GM19035 (cell line): ENCODE measurements around the gene SLC37A1.

ENCODE experiments used
- ATAC-seq: cut with Tn5 transposase; IDR thresholded peaks from one replicate; pipeline ENCODE4 v1.9.1; 2021; ENCODE audit not compliant: unreplicated experiment

The SLC37A1 gene

DNA sequence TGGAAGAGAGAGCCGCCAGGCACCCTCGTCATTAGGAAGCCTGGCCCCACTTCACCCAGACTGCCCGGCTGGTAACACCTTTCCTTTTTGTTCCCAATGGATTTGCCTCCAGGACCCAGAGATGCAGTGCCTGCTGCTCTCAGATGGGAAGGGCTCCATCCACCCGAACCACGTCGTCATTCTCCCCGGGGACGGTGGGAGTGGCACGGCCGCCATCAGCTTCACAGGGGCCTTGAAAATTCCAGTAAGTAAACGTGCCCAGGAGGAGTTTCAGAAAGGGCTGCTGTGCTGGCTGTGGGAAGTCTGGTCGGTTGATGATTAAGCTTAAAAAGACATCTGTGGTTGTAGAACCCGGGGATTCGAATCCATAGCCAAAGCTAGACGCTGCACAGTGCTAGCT is 45.2 kb downstream of the SLC37A1 start:
- ATAC-seq, result no peak

GRCh38 chr21:42559326-42559725 is 45.7 kb downstream of the SLC37A1 start:
- no peak for ATAC-seq

DNA sequence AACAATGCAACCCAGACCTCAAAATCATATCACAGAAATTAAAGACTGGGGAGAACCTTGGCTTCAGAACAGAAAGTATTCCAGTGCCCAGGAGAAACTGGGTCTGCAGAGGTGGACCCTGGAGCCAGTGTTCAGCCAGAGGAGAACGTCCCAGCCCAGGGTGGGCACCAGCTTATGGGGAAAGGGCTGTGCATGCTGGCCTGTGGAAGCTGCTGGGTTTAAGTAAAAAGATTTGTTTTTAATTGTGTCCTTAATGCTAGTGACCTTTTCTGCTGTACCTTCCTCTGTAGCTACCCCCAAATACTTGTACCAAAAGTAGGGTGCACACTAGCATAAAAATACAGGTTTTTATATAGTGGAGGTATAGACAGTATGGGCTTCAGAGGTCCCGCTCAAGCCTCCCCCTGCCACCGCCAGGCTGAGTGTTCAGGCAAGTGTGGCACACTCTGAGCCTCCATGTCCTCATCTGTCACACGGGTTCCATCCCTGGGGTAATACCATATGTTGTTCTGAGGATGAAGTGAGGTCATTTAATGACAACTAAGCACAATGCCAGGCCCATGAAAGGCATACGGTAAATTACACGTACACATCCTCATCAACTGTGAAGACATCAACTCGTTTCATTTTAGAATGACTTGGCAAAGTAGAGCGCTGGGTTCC is 47.0 kb downstream of the SLC37A1 start:
- ATAC-seq, result no peak

DNA sequence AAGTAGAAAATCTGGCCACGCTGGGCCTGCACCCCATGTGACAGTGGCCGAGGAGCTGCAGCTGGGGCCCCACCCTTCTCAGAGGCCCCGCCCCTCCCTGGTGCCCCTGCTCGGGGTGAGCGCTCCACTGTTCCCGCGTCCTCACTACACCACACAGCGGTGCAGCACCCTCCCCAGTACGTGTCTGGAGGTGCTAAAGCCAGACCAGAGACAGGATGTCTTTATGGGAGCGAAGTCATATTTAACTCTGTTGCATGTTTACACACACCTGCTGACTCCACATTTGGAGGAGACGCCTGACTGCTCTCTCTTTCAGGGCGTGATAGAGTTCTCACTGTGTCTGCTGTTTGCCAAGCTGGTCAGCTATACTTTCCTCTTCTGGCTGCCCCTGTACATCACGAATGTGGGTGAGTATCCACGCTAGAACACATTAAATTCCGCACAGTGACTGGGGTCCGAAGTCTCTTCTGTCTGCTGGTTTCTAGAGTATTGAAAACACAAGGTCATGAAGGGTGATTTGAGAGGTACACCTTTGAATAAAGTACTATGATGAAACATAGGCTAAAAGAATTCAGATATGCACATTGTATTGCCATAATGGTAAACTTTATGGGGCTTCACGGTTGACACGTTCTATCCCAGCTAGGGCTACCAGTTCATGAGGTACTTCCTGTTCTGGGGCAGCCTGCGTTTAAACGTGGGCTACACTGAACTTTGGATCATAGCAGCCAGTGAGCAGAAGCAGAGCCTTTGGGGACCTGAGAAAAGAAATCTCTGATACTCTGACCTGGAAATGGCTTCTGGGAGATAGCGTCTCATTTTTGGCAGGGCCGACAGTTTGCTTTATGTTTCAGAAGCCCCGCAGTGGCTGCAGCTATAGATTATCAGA is 48.4 kb downstream of the SLC37A1 start:
- no peak for ATAC-seq

GRCh38 chr21:42562816-42563215 is 49.2 kb downstream of the SLC37A1 start:
- ATAC-seq, result no peak

DNA sequence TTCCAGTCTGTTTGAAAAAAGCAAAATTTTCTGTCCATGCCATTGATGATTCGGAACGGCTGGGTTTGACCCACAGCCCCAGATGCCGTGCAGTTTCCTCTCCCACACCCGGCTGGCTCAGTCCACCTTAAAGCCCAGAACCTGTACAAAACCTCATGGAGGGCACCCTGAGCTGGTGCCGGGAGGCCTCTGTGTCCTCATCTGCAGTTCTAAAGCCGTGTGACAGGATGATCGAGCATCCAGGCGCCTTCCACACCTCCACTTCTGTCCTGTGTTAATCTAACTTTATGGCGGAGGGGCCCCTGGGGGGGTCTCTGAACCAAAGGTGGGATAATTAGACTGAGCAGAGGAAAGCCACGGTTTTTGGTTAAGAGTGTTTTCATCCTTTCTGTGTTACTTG is 49.6 kb downstream of the SLC37A1 start:
- ATAC-seq, result no peak

DNA sequence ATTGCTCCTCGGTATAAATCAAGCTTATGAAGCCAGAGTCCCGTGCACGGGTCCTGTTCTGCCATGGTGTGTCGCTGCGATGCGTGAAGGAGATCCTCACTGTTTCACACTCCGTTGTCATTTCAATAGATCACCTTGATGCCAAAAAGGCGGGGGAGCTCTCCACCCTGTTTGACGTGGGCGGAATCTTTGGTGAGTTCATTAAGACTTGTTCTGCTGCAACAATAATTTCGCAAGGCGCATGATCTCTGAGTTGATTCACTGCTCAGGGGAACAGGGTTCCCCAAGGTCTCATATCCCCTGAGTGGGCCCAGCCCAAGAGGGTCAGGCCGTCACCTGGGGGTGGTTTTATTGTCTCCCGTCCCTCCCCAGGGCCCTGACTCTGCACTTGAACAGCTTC is 50.0 kb downstream of the SLC37A1 start:
- ATAC-seq, result no peak

- no peak for ATAC-seq
These were observed 50.9 kb downstream of the SLC37A1 start for GRCh38 chr21:42564561-42564971.

- no peak for ATAC-seq
These were observed 51.7 kb downstream of the SLC37A1 start for GRCh38 chr21:42565206-42565810.

DNA sequence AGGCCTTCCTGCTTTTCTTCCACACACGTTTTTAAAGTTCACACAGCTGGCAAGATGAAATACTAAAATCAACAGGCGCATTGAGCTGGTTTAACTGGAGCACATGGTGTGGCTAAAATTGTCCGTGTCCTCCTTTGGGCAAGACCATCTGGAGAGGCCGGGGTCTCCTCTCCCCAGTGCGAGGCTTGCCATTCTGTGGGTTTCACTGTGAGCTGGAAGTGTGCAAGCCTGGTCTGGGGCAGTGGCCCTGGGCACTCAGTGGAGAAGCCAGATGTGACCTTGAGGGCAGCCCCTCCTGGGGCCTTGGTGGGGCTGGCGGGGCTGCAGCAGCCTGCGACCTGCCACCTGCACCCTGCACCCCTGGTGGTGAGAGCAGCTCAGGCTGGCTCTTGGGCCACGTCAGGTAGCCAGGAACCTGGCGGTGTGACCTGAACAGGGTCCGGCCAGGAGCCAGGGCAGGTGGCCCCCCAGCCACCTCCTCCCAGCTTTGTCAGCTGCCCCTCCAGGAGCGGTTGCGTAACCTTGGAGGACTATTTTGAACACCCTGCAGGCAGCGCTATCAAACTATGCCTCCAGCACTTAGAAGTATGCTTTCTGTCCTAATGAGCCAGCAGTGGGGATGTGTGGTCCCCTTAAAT is 52.4 kb downstream of the SLC37A1 start:
- no peak for ATAC-seq

DNA sequence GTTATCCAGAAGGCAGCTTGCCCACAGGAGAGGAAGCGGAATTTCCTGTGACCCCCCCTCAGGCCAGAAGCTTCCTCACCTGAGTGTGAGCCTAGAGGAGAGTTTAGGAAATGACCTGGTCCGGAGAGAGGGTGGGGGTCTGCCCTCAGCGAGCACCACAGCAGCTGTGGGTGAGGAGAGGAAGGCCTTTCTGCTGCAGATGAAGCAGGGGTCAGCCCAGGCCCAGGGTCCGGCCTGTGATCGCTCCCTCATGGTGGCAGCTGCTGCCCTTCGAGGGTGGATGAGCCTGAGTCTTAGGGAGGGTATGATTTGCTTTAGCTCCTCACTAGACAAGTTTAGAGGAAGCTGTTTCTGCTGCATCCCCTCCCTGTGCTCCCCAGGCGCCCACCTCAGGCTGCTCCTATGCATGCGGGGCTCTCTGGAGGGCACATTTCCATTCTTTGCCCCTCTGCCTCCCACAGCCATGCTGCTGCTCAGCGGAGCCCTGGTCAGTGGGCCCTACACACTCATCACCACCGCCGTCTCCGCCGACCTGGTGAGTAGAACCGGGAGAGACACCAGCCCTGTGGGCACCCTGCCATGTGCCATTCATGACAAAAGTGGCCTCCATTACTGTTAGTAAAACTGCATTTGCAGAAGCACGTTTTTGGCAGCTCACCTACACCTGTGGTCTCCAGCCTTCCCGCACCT is 53.0 kb downstream of the SLC37A1 start:
- no peak for ATAC-seq

DNA sequence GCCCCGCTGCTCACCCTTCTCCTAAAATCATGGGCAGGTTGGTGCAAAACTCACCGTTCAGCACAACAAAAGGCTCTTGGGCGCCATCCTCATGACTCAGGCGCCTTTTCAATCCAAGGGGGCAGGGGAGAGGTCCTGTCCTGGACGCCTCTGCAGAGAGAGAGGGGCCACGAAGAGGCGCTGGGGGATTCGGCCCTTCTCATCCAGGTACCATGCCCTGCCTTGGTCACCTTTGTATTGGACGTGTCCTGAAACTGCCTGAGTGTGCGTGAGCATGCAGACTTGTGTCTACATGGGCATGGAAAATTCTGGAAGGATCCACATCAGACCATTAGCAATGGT is 53.5 kb downstream of the SLC37A1 start:
- ATAC-seq, result no peak

DNA sequence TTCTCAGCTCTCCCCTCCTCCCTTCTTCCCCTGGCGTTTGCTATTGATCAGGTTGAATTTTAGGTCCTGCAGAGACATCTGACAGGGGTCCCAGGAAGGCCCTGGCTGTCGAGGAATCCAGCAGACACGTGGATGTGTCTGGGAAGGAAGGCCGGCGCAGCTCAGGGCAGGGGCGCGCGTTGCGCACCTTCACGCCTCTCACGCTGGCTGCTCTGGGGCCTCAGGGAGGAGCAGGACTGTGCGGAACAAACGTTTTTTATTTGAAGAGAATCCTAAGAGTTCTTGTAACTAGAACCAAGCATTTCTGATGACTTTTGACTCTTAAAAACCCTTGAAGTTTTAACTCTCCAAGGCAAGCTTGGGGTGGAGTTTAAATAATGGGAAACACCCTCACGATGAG is 54.2 kb downstream of the SLC37A1 start:
- no peak for ATAC-seq

DNA sequence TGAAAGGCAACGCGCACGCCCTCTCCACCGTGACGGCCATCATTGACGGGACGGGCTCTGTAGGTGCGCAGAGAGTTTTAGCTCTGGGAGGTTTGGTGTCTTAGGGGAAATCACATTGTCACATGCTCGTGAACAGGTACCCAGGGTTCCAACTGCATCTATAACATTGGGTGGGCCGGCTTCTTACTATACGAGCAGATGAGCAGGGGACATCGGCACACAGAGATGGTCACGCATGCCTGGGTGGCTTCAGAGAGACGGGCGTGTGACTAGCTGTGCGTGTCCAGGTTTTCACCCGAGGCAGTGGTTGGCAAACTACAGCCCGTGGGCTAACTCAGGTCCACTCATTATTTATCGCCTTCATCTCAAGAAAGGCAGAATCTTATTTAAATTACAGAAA is 54.7 kb downstream of the SLC37A1 start:
- no peak for ATAC-seq

DNA sequence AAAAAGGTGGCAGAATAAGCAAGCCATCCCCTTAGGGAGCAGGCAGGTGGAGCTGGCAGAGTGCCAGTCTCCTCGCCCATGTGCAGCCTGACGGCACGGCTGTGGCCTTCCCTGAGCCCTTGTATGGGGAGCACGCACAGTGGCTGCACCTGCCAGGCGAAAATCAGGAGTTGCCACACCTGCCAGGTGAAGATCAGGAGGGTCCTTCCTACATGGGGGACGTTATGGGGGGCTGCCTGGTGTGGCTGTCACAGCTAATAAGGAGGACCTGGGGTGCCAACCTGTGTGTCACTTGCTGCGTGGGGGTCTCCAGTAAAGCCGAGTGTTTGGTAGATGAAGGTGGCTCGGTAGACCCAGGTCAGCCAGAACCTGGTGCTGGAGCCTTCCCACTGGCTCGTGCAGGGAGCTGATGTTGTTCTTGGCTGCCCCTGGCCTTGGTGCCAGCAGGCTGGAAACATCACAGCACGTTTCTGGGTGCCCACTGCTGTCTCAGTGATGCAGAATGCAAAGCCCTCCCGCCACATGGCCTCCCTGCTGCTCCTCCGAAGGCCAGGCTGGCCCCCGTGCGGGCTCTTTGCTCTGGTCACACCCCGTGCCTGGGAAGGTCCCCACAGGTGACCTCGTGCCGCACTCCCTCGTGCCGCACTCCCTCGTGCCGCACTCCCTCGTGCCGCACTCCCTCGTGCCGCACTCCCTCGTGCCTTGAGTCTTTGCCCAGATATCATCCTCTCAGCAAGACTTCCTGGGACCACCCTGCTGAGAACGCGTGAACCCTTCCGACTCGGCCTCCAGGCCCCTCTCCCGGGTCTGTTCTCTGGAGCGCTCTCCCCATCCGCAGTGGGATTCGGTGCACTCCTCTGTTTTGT is 55.4 kb downstream of the SLC37A1 start:
- no peak for ATAC-seq

DNA sequence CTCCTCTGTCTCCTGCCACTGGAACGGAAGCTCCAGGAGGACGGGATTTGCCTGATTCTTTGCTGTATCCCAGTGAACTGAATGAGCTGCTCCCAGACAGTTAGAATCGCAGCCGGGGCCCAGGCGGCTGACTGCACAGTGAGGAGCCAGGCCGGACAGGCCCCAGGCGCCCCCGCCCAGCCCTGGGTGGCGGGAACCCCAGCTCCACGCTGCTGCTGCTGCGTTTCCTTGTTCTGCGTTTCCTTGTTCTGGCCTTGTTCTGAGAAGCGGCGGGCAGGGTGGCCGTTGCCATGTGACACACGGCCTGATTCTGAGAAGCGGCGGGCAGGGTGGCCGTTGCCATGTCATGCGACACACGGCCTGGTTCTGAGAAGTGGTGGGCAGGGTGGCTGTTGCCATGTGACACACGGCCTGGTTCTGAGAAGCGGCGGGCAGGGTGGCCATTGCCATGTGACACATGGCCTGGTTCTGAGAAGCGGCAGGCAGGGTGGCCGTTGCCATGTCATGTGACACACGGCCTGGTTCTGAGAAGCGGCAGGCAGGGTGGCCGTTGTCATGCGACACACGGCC is 56.2 kb downstream of the SLC37A1 start:
- ATAC-seq, result no peak

- ATAC-seq, result no peak
These were observed 56.7 kb downstream of the SLC37A1 start for GRCh38 chr21:42570362-42570761.

- ATAC-seq, result no peak
These were observed 57.3 kb downstream of the SLC37A1 start for GRCh38 chr21:42570841-42571387.

- no peak for ATAC-seq
These were observed 57.9 kb downstream of the SLC37A1 start for GRCh38 chr21:42571391-42572150.
